SK-N-SH (cell line): ENCODE results near the gene NUMB.

Source experiments
- EP300 ChIP-seq, 2 experiments: IDR thresholded peaks; 2 replicates each; pipeline versions ENCODE4 v1.4.0 to v1.6.1; 2012; ENCODE audit warnings: borderline replicate concordance in 1 of 2, low read depth in 1 of 2, low read length in 1 of 2
- EZH2phosphoT487 ChIP-seq: fragments of 200-600 bp; sonication (generic); IDR thresholded peaks from 2 replicates; pipeline ENCODE4 v1.6.1; 2017; ENCODE audit warnings: low read depth, mixed run types, mild to moderate bottlenecking, antibody characterized with exemption, moderate library complexity, borderline replicate concordance
- GATA2 ChIP-seq: sonication (generic); formaldehyde crosslinking; IDR thresholded peaks from 2 replicates; pipeline ENCODE4 v1.5.0; 2020; ENCODE audit warnings: mild to moderate bottlenecking, missing genetic modification reagents
- POLR2AphosphoS5 ChIP-seq: IDR thresholded peaks from 2 replicates; pipeline ENCODE4 v1.6.1; 2012; ENCODE audit warnings: low read depth, low read length
- SMC3 ChIP-seq: IDR thresholded peaks from 2 replicates; pipeline ENCODE4 v1.6.1; 2012; ENCODE audit warnings: low read depth, low read length, improper control_type of control experiment
- YY1 ChIP-seq: IDR thresholded peaks from 2 replicates; pipeline ENCODE4 v1.4.0; 2012; ENCODE audit warnings: low read depth, mild to moderate bottlenecking
- TF ChIP-seq, protein P1 (sequence below): fragments of 200-600 bp; sonication (generic); IDR thresholded peaks from 2 replicates; pipeline ENCODE4 v1.6.1; 2017; ENCODE audit warnings: antibody characterized with exemption, mild to moderate bottlenecking, moderate library complexity
- TF ChIP-seq, protein P2 (sequence below): IDR thresholded peaks from 2 replicates; pipeline ENCODE4 v1.4.0; 2012; ENCODE audit warnings: low read depth, borderline replicate concordance
- TF ChIP-seq, protein P3 (sequence below): fragments of 150-350 bp; IDR thresholded peaks from 2 replicates; pipeline ENCODE4 v1.6.1; 2017; ENCODE audit warnings: antibody characterized with exemption, low read length, low read depth, borderline replicate concordance
- TF ChIP-seq, protein P4 (sequence below): IDR thresholded peaks from 2 replicates; pipeline ENCODE4 v1.6.1; 2012; ENCODE audit warnings: mild to moderate bottlenecking, low read depth, low read length, moderate library complexity

GRCh38 chr14:73344319-73344718 lies 114.0 kb downstream of the NUMB start:
- TF ChIP-seq, protein P1, sequence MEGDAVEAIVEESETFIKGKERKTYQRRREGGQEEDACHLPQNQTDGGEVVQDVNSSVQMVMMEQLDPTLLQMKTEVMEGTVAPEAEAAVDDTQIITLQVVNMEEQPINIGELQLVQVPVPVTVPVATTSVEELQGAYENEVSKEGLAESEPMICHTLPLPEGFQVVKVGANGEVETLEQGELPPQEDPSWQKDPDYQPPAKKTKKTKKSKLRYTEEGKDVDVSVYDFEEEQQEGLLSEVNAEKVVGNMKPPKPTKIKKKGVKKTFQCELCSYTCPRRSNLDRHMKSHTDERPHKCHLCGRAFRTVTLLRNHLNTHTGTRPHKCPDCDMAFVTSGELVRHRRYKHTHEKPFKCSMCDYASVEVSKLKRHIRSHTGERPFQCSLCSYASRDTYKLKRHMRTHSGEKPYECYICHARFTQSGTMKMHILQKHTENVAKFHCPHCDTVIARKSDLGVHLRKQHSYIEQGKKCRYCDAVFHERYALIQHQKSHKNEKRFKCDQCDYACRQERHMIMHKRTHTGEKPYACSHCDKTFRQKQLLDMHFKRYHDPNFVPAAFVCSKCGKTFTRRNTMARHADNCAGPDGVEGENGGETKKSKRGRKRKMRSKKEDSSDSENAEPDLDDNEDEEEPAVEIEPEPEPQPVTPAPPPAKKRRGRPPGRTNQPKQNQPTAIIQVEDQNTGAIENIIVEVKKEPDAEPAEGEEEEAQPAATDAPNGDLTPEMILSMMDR, result no peak
- TF ChIP-seq GATA2 (no peak), EZH2phosphoT487 (no peak), EP300 (IDR thresholded peaks at IDR 0.05; ENCODE audit: borderline replicate concordance in 1 of 2, low read depth in 1 of 2, low read length in 1 of 2) (no peak), YY1 (no peak), SMC3 (no peak), POLR2AphosphoS5 (no peak)
- TF ChIP-seq, protein P2, sequence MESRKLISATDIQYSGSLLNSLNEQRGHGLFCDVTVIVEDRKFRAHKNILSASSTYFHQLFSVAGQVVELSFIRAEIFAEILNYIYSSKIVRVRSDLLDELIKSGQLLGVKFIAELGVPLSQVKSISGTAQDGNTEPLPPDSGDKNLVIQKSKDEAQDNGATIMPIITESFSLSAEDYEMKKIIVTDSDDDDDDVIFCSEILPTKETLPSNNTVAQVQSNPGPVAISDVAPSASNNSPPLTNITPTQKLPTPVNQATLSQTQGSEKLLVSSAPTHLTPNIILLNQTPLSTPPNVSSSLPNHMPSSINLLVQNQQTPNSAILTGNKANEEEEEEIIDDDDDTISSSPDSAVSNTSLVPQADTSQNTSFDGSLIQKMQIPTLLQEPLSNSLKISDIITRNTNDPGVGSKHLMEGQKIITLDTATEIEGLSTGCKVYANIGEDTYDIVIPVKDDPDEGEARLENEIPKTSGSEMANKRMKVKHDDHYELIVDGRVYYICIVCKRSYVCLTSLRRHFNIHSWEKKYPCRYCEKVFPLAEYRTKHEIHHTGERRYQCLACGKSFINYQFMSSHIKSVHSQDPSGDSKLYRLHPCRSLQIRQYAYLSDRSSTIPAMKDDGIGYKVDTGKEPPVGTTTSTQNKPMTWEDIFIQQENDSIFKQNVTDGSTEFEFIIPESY, result no peak
- TF ChIP-seq, protein P3, sequence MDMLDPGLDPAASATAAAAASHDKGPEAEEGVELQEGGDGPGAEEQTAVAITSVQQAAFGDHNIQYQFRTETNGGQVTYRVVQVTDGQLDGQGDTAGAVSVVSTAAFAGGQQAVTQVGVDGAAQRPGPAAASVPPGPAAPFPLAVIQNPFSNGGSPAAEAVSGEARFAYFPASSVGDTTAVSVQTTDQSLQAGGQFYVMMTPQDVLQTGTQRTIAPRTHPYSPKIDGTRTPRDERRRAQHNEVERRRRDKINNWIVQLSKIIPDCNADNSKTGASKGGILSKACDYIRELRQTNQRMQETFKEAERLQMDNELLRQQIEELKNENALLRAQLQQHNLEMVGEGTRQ, result no peak
- TF ChIP-seq, protein P4, sequence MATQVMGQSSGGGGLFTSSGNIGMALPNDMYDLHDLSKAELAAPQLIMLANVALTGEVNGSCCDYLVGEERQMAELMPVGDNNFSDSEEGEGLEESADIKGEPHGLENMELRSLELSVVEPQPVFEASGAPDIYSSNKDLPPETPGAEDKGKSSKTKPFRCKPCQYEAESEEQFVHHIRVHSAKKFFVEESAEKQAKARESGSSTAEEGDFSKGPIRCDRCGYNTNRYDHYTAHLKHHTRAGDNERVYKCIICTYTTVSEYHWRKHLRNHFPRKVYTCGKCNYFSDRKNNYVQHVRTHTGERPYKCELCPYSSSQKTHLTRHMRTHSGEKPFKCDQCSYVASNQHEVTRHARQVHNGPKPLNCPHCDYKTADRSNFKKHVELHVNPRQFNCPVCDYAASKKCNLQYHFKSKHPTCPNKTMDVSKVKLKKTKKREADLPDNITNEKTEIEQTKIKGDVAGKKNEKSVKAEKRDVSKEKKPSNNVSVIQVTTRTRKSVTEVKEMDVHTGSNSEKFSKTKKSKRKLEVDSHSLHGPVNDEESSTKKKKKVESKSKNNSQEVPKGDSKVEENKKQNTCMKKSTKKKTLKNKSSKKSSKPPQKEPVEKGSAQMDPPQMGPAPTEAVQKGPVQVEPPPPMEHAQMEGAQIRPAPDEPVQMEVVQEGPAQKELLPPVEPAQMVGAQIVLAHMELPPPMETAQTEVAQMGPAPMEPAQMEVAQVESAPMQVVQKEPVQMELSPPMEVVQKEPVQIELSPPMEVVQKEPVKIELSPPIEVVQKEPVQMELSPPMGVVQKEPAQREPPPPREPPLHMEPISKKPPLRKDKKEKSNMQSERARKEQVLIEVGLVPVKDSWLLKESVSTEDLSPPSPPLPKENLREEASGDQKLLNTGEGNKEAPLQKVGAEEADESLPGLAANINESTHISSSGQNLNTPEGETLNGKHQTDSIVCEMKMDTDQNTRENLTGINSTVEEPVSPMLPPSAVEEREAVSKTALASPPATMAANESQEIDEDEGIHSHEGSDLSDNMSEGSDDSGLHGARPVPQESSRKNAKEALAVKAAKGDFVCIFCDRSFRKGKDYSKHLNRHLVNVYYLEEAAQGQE, result no peak
